ENCODE results near the gene ITGA3. TPM values are rescaled to one million over a fixed set of nuclear protein-coding genes. Genes with fewer than 3 reads are reported as not detected.

ITGA3 gene
- total RNA-seq, 2 experiments from 2014 or later, result 5.8 to 7.9 TPM

GRCh38 chr17:50128441-50129352 is 72.8 kb downstream of the ITGA3 start:
- ChIA-PET POLR2A (no interaction called here), CTCF (no interaction called here)
- no peak for DNase-seq
- Mint-ChIP-seq H3K4me1 (peaks cover 23% of the 10 kb centered on the region), H3K27ac (no peak overlapping the region), H3K9me3 (no peaks in the 10 kb centered on the region), H3K27me3 (peaks cover 37% of the 10 kb centered on the region), H3K36me3 (ENCODE audit: low read depth) (peaks cover 17% of the 10 kb centered on the region), H3K4me3 (peak overlapping the region; percentile 50)

GRCh38 chr17:50129353-50129727 is 73.4 kb downstream of the ITGA3 start:
- POLR2A ChIA-PET, result no interaction called here

GRCh38 chr17:50129728-50130558 is 74.0 kb downstream of the ITGA3 start, which contains the start of gene SAMD14:
TSS of gene SAMD14 (minus strand) at chr17:50130160. CDS start at chr17:50124959, 5,201 bp downstream.
- peak within 1 kb of the TSS; percentile 81 for H3K27ac Mint-ChIP-seq
- no peaks in the 10 kb centered on the region for H3K9me3 Mint-ChIP-seq
- ChIA-PET CTCF (interaction anchor here (0.9 to 3.1 kb wide), 4 partner anchors 10 to 20 kb away, joined by 3 to 17 read pairs (median 4); partner anchors contain the start of gene PPP1R9B), POLR2A (interaction anchor here (0.6 kb wide), 1 partner anchor 17 kb away, joined by 5 read pairs; no protein-coding TSS in a partner anchor)
- H3K4me3 Mint-ChIP-seq, result peak within 1 kb of the TSS; percentile 51
- peaks cover 17% of the 10 kb centered on the region for H3K36me3 Mint-ChIP-seq (ENCODE audit: low read depth)
- DNase-seq, result peak; percentile 52
- peaks cover 25% of the 10 kb centered on the region for H3K4me1 Mint-ChIP-seq
- H3K27me3 Mint-ChIP-seq, result peaks cover 37% of the 10 kb centered on the region

More at GRCh38 chr17:50129353-50129727, 73.4 kb downstream of the ITGA3 start:
- no peak overlapping the region for H3K27ac Mint-ChIP-seq
- peaks cover 25% of the 10 kb centered on the region for H3K4me1 Mint-ChIP-seq
- H3K27me3 Mint-ChIP-seq, result peaks cover 37% of the 10 kb centered on the region
- CTCF ChIA-PET, result interaction anchor here (1.7 to 3.1 kb wide), 2 partner anchors 10 to 11 kb away, joined by 4 to 17 read pairs; no protein-coding TSS in a partner anchor
- no peak for DNase-seq
- H3K36me3 Mint-ChIP-seq (ENCODE audit: low read depth), result peaks cover 17% of the 10 kb centered on the region
- H3K9me3 Mint-ChIP-seq, result no peaks in the 10 kb centered on the region
- peak overlapping the region; percentile 51 for H3K4me3 Mint-ChIP-seq

- ChIA-PET CTCF (interaction anchor here (0.6 to 3.1 kb wide), 5 partner anchors 9 to 43 kb away, joined by 3 to 17 read pairs (median 4); partner anchors contain the start of gene PPP1R9B), POLR2A (interaction anchor here (0.6 kb wide), 1 partner anchor 16 kb away, joined by 5 read pairs; no protein-coding TSS in a partner anchor)
- Mint-ChIP-seq H3K27ac (no peak overlapping the region), H3K4me3 (peak overlapping the region; percentile 44), H3K27me3 (peaks cover 32% of the 10 kb centered on the region), H3K36me3 (ENCODE audit: low read depth) (peaks cover 17% of the 10 kb centered on the region), H3K4me1 (peaks cover 25% of the 10 kb centered on the region), H3K9me3 (no peaks in the 10 kb centered on the region)
- DNase-seq, result no peak
Observed at GRCh38 chr17:50130559-50131305, 74.8 kb downstream of the ITGA3 start.

- POLR2A ChIA-PET, result no interaction called here
- H3K4me1 Mint-ChIP-seq, result peaks cover 25% of the 10 kb centered on the region
- peaks cover 30% of the 10 kb centered on the region for H3K27me3 Mint-ChIP-seq
- no peak for DNase-seq
- no peak overlapping the region for H3K4me3 Mint-ChIP-seq
- H3K36me3 Mint-ChIP-seq (ENCODE audit: low read depth), result peaks cover 30% of the 10 kb centered on the region
- peak overlapping the region; percentile 10 for H3K27ac Mint-ChIP-seq
- H3K9me3 Mint-ChIP-seq, result no peaks in the 10 kb centered on the region
- CTCF ChIA-PET, result interaction anchor here (1.6 to 3.1 kb wide), 3 partner anchors 14 to 38 kb away, joined by 5 to 17 read pairs (median 7); partner anchors contain the start of gene PDK2
Observed at GRCh38 chr17:50132104-50132794, 76.3 kb downstream of the ITGA3 start.

- Mint-ChIP-seq H3K4me1 (peaks cover 24% of the 10 kb centered on the region), H3K36me3 (ENCODE audit: low read depth) (peaks cover 40% of the 10 kb centered on the region), H3K9me3 (no peaks in the 10 kb centered on the region), H3K27me3 (peaks cover 21% of the 10 kb centered on the region), H3K27ac (no peak overlapping the region), H3K4me3 (no peak overlapping the region)
- ChIA-PET POLR2A (no interaction called here), CTCF (interaction anchor here (0.5 to 1.7 kb wide), 4 partner anchors 10 to 39 kb away, joined by 3 to 7 read pairs (median 4); partner anchors contain the start of genes PDK2 and PPP1R9B)
- no peak for DNase-seq
Observed at GRCh38 chr17:50133028-50133768, 77.3 kb downstream of the ITGA3 start.

- no peaks in the 10 kb centered on the region for H3K9me3 Mint-ChIP-seq
- no peak for DNase-seq
- POLR2A ChIA-PET, result no interaction called here
- H3K27me3 Mint-ChIP-seq, result peaks cover 15% of the 10 kb centered on the region
- peaks cover 23% of the 10 kb centered on the region for H3K4me1 Mint-ChIP-seq
- H3K36me3 Mint-ChIP-seq (ENCODE audit: low read depth), result peaks cover 43% of the 10 kb centered on the region
- no peak overlapping the region for H3K27ac Mint-ChIP-seq
- CTCF ChIA-PET, result interaction anchor here (0.5 kb wide), 2 partner anchors 17 to 313 kb away, joined by 3 read pairs; partner anchors contain the start of gene PPP1R9B
- no peak overlapping the region for H3K4me3 Mint-ChIP-seq
Observed at GRCh38 chr17:50133769-50134099, 77.8 kb downstream of the ITGA3 start.

- H3K27ac Mint-ChIP-seq, result no peak overlapping the region
- ChIA-PET CTCF (interaction anchor here (0.5 to 1.0 kb wide), 3 partner anchors 17 to 1761 kb away, joined by 3 read pairs; no protein-coding TSS in a partner anchor), POLR2A (no interaction called here)
- no peak overlapping the region for H3K4me3 Mint-ChIP-seq
- peaks cover 47% of the 10 kb centered on the region for H3K36me3 Mint-ChIP-seq (ENCODE audit: low read depth)
- H3K4me1 Mint-ChIP-seq, result peaks cover 24% of the 10 kb centered on the region
- H3K9me3 Mint-ChIP-seq, result no peaks in the 10 kb centered on the region
- peaks cover 12% of the 10 kb centered on the region for H3K27me3 Mint-ChIP-seq
- no peak for DNase-seq
Observed at GRCh38 chr17:50134206-50135110, 78.5 kb downstream of the ITGA3 start.

GRCh38 chr17:50135316-50136095 is 79.6 kb downstream of the ITGA3 start:
- POLR2A ChIA-PET, result no interaction called here
- no peak for DNase-seq
- peaks cover 56% of the 10 kb centered on the region for H3K36me3 Mint-ChIP-seq (ENCODE audit: low read depth)
- no peak overlapping the region for H3K4me3 Mint-ChIP-seq
- H3K4me1 Mint-ChIP-seq, result peaks cover 31% of the 10 kb centered on the region
- H3K9me3 Mint-ChIP-seq, result no peaks in the 10 kb centered on the region
- CTCF ChIA-PET, result interaction anchor here (0.8 to 1.7 kb wide), 4 partner anchors 10 to 61 kb away, joined by 3 to 4 read pairs (median 4); no protein-coding TSS in a partner anchor
- H3K27ac Mint-ChIP-seq, result no peak overlapping the region
- H3K27me3 Mint-ChIP-seq, result peaks cover 9% of the 10 kb centered on the region

Data from activated CD4-positive, alpha-beta T cell treated with anti-CD3 and anti-CD28 coated beads, Interleukin-2, amount 10 ng/mL, durations not matched to agents 7 days and 5 days (primary cell).